HCT116 (cell line): ENCODE results near the gene TMEM168. TPM values are rescaled to one million over a fixed set of nuclear protein-coding genes. Genes with fewer than 3 reads are reported as not detected.

Experiments used
- ATAC-seq: fragments of 200-7000 bp; cut with Tn5 transposase; 2 replicates; pipeline ENCODE4 v1.9.1; 2020; ENCODE audit warnings: mild to moderate bottlenecking, moderate library complexity
- BruUV-seq: library from RNA; stranded (reverse); fragments of 400-500 nt; replicated peaks from 2 replicates; lab custom pipeline; 2021; lab: Mats Ljungman, UMichigan
- CTCF ChIA-PET: fragments of 300-600 bp; sonication (Branson Sonifier 250); formaldehyde crosslinking; loops from one replicate; lab custom pipeline; 2021; ENCODE audit warnings: antibody characterized with exemption; lab: Charles Lee
- POLR2A ChIA-PET: fragments of 300-600, 350-600 bp; sonication (Branson Sonifier 250); formaldehyde crosslinking; loops from one replicate; lab custom pipeline; 2021; ENCODE audit warnings: antibody characterized with exemption; lab: Charles Lee
- RAD21 ChIA-PET, 2 experiments: fragments of 300-600 bp; sonication (Branson Sonifier 250); formaldehyde crosslinking; loops; one replicate each; lab custom pipeline; 2023; ENCODE audit warnings: low total read pairs in 2 of 2; ENCODE audit not compliant: uncharacterized antibody in 2 of 2, unreplicated experiment in 2 of 2, low non-redundant PET in 1 of 2; lab: Charles Lee
- DNase-seq: peaks from one replicate; pipeline ENCODE4 v3.0.0-alpha.2; 2010; ENCODE audit warnings: low read depth, low spot score
- H2AFZ ChIP-seq: fragments of 200-600 bp; shearing (Covaris generic), sonication (generic); 2 replicates; pipeline ENCODE4 v1.6.1; 2017; ENCODE audit warnings: low read depth, mixed run types, mixed read lengths, antibody characterized with exemption, low read length; ENCODE audit not compliant: poor library complexity, severe bottlenecking
- H3K27ac ChIP-seq: 2 replicates; pipeline ENCODE4 v1.5.1; 2012; ENCODE audit warnings: low read depth, low read length
- H3K27me3 ChIP-seq: fragments of 200-600 bp; sonication (generic); 2 replicates; pipeline ENCODE4 v1.6.1; 2016; ENCODE audit warnings: mixed run types, low read length, mixed read lengths; ENCODE audit not compliant: insufficient read depth
- H3K36me3 ChIP-seq, 2 experiments: fragments of 200-500 bp in 1 of 2; fragments of 200-600 bp in 1 of 2; sonication (Bioruptor generic) in 1 of 2; sonication (generic) in 1 of 2; 2 replicates each; pipeline versions ENCODE4 v1.5.1 to v1.6.1; 2014 to 2016; ENCODE audit warnings: low read length in 2 of 2, inconsistent platforms in 1 of 2, mixed read lengths in 1 of 2, mixed run types in 1 of 2; ENCODE audit not compliant: insufficient read depth in 2 of 2, control insufficient read depth in 1 of 2
- H3K4me1 ChIP-seq, 2 experiments: fragments of 200-600 bp in 1 of 2; sonication (generic) in 1 of 2; 2 replicates each; pipeline versions ENCODE4 v1.5.1 to v1.6.1; 2012 to 2017; ENCODE audit warnings: low read length in 2 of 2, inconsistent platforms in 1 of 2, mild to moderate bottlenecking in 1 of 2, mixed read lengths in 1 of 2, mixed run types in 1 of 2, moderate library complexity in 1 of 2; ENCODE audit not compliant: insufficient read depth in 2 of 2, control insufficient read depth in 1 of 2
- H3K4me2 ChIP-seq: fragments of 200-600 bp; sonication (generic); 2 replicates; pipeline ENCODE4 v1.6.1; 2017; ENCODE audit warnings: mixed run types, low read length, mixed read lengths
- H3K4me3 ChIP-seq, 2 experiments: fragments of 200-600 bp in 1 of 2; sonication (generic) in 1 of 2; replicated peaks in 1 of 2; 2 replicates each; pipeline ENCODE4 v1.5.1; 2011 to 2016; ENCODE audit warnings: low read length in 2 of 2, control low read depth in 1 of 2, low read depth in 1 of 2, mild to moderate bottlenecking in 1 of 2, mixed read lengths in 1 of 2, mixed run types in 1 of 2
- H3K79me2 ChIP-seq: fragments of 200-600 bp; sonication (generic); 2 replicates; pipeline ENCODE4 v1.6.1; 2017; ENCODE audit warnings: mild to moderate bottlenecking, mixed run types, low read length, moderate library complexity, mixed read lengths; ENCODE audit not compliant: insufficient read depth
- H3K9ac ChIP-seq: fragments of 200-600 bp; sonication (generic); 2 replicates; pipeline ENCODE4 v1.6.1; 2016; ENCODE audit warnings: low read length, mixed read lengths
- H3K9me2 ChIP-seq: fragments of 200-600 bp; sonication (generic), shearing (Covaris generic); 2 replicates; pipeline ENCODE4 v1.6.1; 2017; ENCODE audit warnings: mixed run types, mild to moderate bottlenecking, moderate library complexity; ENCODE audit not compliant: insufficient read depth
- H3K9me3 ChIP-seq, 2 experiments: fragments of 200-500 bp in 1 of 2; fragments of 200-600 bp in 1 of 2; sonication (Bioruptor generic) in 1 of 2; sonication (generic) in 1 of 2; 2 replicates each; pipeline ENCODE4 v1.6.1; 2014 to 2017; ENCODE audit warnings: low read length in 2 of 2, mixed read lengths in 2 of 2, inconsistent platforms in 1 of 2, low read depth in 1 of 2, mild to moderate bottlenecking in 1 of 2, mixed run types in 1 of 2, moderate library complexity in 1 of 2; ENCODE audit not compliant: control insufficient read depth in 1 of 2, insufficient read depth in 1 of 2
- H4K20me1 ChIP-seq: fragments of 200-600 bp; sonication (generic), shearing (Covaris generic); 2 replicates; pipeline ENCODE4 v1.6.1; 2017; ENCODE audit warnings: mixed run types, mild to moderate bottlenecking, moderate library complexity; ENCODE audit not compliant: insufficient read depth
- CBX3 ChIP-seq: IDR thresholded peaks from 2 replicates; pipeline ENCODE4 v1.6.1; 2012; ENCODE audit warnings: low read depth
- CEBPB ChIP-seq: IDR thresholded peaks from 2 replicates; pipeline ENCODE4 v1.6.1; 2012; ENCODE audit warnings: low read depth
- EGR1 ChIP-seq: IDR thresholded peaks from 2 replicates; pipeline ENCODE4 v1.6.1; 2012; ENCODE audit warnings: low read depth
- ELF1 ChIP-seq: IDR thresholded peaks from 2 replicates; pipeline ENCODE4 v1.6.1; 2012; ENCODE audit warnings: low read depth, borderline replicate concordance
- EZH2phosphoT487 ChIP-seq: fragments of 200-600 bp; IDR thresholded peaks from 2 replicates; pipeline ENCODE4 v1.6.1; 2018; ENCODE audit warnings: antibody characterized with exemption, borderline replicate concordance
- FOSL1 ChIP-seq: IDR thresholded peaks from 2 replicates; pipeline ENCODE4 v1.6.1; 2012; ENCODE audit warnings: low read depth
- JUND ChIP-seq: IDR thresholded peaks from 2 replicates; pipeline ENCODE4 v1.6.1; 2012
- POLR2A ChIP-seq: IDR thresholded peaks from 2 replicates; pipeline ENCODE4 v1.7.0; 2011; ENCODE audit warnings: borderline replicate concordance; ENCODE audit not compliant: insufficient read depth, insufficient read length; ENCODE audit errors: extremely low read depth
- POLR2AphosphoS5 ChIP-seq: IDR thresholded peaks from 2 replicates; pipeline ENCODE4 v1.6.1; 2011; ENCODE audit warnings: mild to moderate bottlenecking, low read depth, low read length, moderate library complexity
- RAD21 ChIP-seq: IDR thresholded peaks from 2 replicates; pipeline ENCODE4 v1.6.1; 2012; ENCODE audit warnings: low read depth, mild to moderate bottlenecking
- SIN3A ChIP-seq: IDR thresholded peaks from 2 replicates; pipeline ENCODE4 v1.6.1; 2012; ENCODE audit warnings: low read depth
- SP1 ChIP-seq: IDR thresholded peaks from 2 replicates; pipeline ENCODE4 v1.6.1; 2012; ENCODE audit warnings: low read depth
- SRF ChIP-seq: IDR thresholded peaks from 2 replicates; pipeline ENCODE4 v1.6.1; 2012; ENCODE audit warnings: low read depth
- TCF7L2 ChIP-seq: IDR thresholded peaks from 2 replicates; pipeline ENCODE4 v1.7.0; 2011; ENCODE audit warnings: borderline replicate concordance, inconsistent platforms; ENCODE audit not compliant: insufficient read depth, insufficient read length; ENCODE audit errors: extremely low read depth
- YY1 ChIP-seq: IDR thresholded peaks from 2 replicates; pipeline ENCODE4 v1.6.1; 2011; ENCODE audit warnings: low read length, low read depth, moderate library complexity, mild to moderate bottlenecking; ENCODE audit not compliant: insufficient replicate concordance; ENCODE audit errors: extremely low read depth
- ZNF274 ChIP-seq: fragments of 200-500 bp; sonication (Bioruptor generic); IDR thresholded peaks from 2 replicates; pipeline ENCODE4 v1.6.1; 2014; ENCODE audit warnings: mild to moderate bottlenecking, low read depth, low read length, inconsistent platforms
- intact Hi-C: fragments of 100-400 bp; cut with micrococcal nuclease; formaldehyde crosslinking; loops from 2 replicates; pipeline ENCODE4 v1.10.0; 2022
- total RNA-seq: library from RNA; stranded (reverse); gene quantifications from one replicate; pipeline ENCODE4 v1.2.1, GENCODE V29; 2021; ENCODE audit not compliant: unreplicated experiment
- TF ChIP-seq, protein P1 (sequence below): IDR thresholded peaks from 2 replicates; pipeline ENCODE4 v1.6.1; 2012
- TF ChIP-seq, protein P2 (sequence below), 3 experiments: fragments of 200-600 bp in 1 of 3; sonication (generic) in 1 of 3; IDR thresholded peaks in 2 of 3; conservative IDR thresholded peaks in 1 of 3; 2 replicates each; pipeline ENCODE4 v1.5.1; 2012 to 2017; ENCODE audit warnings: low read depth in 2 of 3, low read length in 2 of 3, antibody characterized with exemption in 1 of 3, borderline replicate concordance in 1 of 3, control low read depth in 1 of 3, mild to moderate bottlenecking in 1 of 3, mixed read lengths in 1 of 3, mixed run types in 1 of 3, moderate library complexity in 1 of 3; ENCODE audit not compliant: insufficient read depth in 1 of 3
- TF ChIP-seq, protein P3 (sequence below): IDR thresholded peaks from 2 replicates; pipeline ENCODE4 v1.6.1; 2012
- TF ChIP-seq, protein P4 (sequence below): IDR thresholded peaks from 2 replicates; pipeline ENCODE4 v1.6.1; 2011; ENCODE audit warnings: mild to moderate bottlenecking, low read length, moderate library complexity; ENCODE audit not compliant: insufficient replicate concordance; ENCODE audit errors: extremely low read depth

The TMEM168 gene
- total RNA-seq, 1 experiment from 2014 or later, result 16.5 TPM

DNA sequence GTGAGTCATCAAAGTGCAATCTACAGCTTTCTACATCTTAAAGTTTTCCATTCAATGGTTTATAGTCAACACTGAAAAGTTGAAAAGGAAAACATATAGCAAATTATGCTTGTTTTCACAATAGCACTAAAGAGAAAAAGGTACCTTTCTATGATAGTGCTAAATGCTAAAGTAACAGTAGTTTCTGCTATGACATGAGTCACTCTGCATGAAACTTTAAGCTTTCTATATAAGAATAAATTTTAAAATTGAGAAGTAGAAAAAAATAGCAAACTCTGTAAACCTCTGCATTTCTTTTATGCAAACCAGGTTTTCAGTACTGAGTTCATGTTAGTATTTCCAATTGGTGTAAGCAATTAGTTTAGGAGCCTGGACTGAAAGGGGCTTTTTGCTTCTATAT, 31.2 kb upstream of the TMEM168 start:
- DNase-seq, result no peak
- RAD21 ChIA-PET, result no interaction called here
- POLR2A ChIA-PET, result no interaction called here
- no peak overlapping the region for H3K27ac ChIP-seq
- no peaks in the 10 kb centered on the region for H3K9me2 ChIP-seq
- H3K4me2 ChIP-seq, result no peak overlapping the region
- no peaks in the 10 kb centered on the region for H4K20me1 ChIP-seq
- no peak overlapping the region for H2AFZ ChIP-seq
- no peaks in the 10 kb centered on the region for H3K4me1 ChIP-seq
- H3K9me3 ChIP-seq, result no peaks in the 10 kb centered on the region
- no peaks in the 10 kb centered on the region for H3K79me2 ChIP-seq
- no peaks in the 10 kb centered on the region for H3K27me3 ChIP-seq
- intact Hi-C loops, result no loop called here
- CTCF ChIA-PET, result no interaction called here
- no peak overlapping the region for H3K4me3 ChIP-seq
- ATAC-seq, result no peak
- no peaks in the 10 kb centered on the region for H3K36me3 ChIP-seq
- BruUV-seq, result no TSS peak
- no peak for TF ChIP-seq EZH2phosphoT487
- no peak for TF ChIP-seq FOSL1
- TF ChIP-seq YY1, result no peak
- TF ChIP-seq, protein P1, sequence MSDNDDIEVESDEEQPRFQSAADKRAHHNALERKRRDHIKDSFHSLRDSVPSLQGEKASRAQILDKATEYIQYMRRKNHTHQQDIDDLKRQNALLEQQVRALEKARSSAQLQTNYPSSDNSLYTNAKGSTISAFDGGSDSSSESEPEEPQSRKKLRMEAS, result no peak
- TF ChIP-seq, protein P2, sequence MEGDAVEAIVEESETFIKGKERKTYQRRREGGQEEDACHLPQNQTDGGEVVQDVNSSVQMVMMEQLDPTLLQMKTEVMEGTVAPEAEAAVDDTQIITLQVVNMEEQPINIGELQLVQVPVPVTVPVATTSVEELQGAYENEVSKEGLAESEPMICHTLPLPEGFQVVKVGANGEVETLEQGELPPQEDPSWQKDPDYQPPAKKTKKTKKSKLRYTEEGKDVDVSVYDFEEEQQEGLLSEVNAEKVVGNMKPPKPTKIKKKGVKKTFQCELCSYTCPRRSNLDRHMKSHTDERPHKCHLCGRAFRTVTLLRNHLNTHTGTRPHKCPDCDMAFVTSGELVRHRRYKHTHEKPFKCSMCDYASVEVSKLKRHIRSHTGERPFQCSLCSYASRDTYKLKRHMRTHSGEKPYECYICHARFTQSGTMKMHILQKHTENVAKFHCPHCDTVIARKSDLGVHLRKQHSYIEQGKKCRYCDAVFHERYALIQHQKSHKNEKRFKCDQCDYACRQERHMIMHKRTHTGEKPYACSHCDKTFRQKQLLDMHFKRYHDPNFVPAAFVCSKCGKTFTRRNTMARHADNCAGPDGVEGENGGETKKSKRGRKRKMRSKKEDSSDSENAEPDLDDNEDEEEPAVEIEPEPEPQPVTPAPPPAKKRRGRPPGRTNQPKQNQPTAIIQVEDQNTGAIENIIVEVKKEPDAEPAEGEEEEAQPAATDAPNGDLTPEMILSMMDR (IDR thresholded peaks at IDR 0.05 in 2 of 3, conservative IDR thresholded peaks at IDR 0.05 in 1 of 3; ENCODE audit: borderline replicate concordance in 1 of 3, insufficient read depth in 1 of 3, low read depth in 2 of 3, low read length in 2 of 3), result no peak
- TF ChIP-seq, protein P3, sequence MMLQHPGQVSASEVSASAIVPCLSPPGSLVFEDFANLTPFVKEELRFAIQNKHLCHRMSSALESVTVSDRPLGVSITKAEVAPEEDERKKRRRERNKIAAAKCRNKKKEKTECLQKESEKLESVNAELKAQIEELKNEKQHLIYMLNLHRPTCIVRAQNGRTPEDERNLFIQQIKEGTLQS, result no peak
- no peak for TF ChIP-seq POLR2AphosphoS5
- TF ChIP-seq ELF1, result no peak
- no peak for TF ChIP-seq CBX3
- TF ChIP-seq JUND, result no peak
- no peak for TF ChIP-seq SP1
- TF ChIP-seq EGR1, result no peak
- no peak for TF ChIP-seq TCF7L2
- no peak for TF ChIP-seq SRF
- no peak for TF ChIP-seq CEBPB
- TF ChIP-seq RAD21, result no peak
- no peak for TF ChIP-seq POLR2A
- no peak for TF ChIP-seq ZNF274
- no peak for TF ChIP-seq SIN3A
- TF ChIP-seq, protein P4, sequence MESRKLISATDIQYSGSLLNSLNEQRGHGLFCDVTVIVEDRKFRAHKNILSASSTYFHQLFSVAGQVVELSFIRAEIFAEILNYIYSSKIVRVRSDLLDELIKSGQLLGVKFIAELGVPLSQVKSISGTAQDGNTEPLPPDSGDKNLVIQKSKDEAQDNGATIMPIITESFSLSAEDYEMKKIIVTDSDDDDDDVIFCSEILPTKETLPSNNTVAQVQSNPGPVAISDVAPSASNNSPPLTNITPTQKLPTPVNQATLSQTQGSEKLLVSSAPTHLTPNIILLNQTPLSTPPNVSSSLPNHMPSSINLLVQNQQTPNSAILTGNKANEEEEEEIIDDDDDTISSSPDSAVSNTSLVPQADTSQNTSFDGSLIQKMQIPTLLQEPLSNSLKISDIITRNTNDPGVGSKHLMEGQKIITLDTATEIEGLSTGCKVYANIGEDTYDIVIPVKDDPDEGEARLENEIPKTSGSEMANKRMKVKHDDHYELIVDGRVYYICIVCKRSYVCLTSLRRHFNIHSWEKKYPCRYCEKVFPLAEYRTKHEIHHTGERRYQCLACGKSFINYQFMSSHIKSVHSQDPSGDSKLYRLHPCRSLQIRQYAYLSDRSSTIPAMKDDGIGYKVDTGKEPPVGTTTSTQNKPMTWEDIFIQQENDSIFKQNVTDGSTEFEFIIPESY, result no peak
- H3K9ac ChIP-seq, result no peak overlapping the region
